ENCODE measurements around the gene FTMT.

DNA sequence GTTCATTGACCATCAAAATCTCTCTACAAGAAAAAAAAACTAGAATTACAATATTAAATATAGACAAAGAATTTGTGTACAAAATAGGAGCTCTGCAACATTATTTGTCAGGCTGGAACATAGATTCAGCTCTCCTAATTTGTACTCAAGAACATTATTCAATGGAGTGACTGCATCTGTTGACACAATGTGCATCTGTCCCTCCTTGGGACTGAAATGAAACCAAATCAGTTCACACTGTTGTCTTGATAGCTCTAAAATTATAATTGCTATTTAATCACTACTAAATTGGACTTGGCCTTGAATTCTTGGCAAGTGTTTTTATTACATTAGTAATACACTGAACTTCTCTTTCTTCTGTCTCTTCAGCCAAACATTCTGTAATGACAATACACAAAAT, 47.7 kb downstream of the FTMT start:
- TF ChIP-seq, protein P1, sequence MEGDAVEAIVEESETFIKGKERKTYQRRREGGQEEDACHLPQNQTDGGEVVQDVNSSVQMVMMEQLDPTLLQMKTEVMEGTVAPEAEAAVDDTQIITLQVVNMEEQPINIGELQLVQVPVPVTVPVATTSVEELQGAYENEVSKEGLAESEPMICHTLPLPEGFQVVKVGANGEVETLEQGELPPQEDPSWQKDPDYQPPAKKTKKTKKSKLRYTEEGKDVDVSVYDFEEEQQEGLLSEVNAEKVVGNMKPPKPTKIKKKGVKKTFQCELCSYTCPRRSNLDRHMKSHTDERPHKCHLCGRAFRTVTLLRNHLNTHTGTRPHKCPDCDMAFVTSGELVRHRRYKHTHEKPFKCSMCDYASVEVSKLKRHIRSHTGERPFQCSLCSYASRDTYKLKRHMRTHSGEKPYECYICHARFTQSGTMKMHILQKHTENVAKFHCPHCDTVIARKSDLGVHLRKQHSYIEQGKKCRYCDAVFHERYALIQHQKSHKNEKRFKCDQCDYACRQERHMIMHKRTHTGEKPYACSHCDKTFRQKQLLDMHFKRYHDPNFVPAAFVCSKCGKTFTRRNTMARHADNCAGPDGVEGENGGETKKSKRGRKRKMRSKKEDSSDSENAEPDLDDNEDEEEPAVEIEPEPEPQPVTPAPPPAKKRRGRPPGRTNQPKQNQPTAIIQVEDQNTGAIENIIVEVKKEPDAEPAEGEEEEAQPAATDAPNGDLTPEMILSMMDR (conservative IDR thresholded peaks at IDR 0.05 in 1 of 2, IDR thresholded peaks at IDR 0.05 in 1 of 2; ENCODE audit: extremely low read depth in 1 of 2, insufficient read depth in 1 of 2, low read depth in 1 of 2, low read length in 2 of 2) = no peak
- no peak for TF ChIP-seq EZH2 (IDR thresholded peaks at IDR 0.05; ENCODE audit: borderline replicate concordance, low read length)

All from mammary epithelial cell (primary cell).